ENCODE data around the gene CMTR2.

- TF ChIP-seq EZH2 (IDR thresholded peaks at IDR 0.05; ENCODE audit: insufficient read depth, poor library complexity, severe bottlenecking): no peak
- no peak for TF ChIP-seq EZH2phosphoT487 (IDR thresholded peaks at IDR 0.05; ENCODE audit: insufficient read depth, low read depth)
Measured at GRCh38 chr16:71295950-71296349, 6.7 kb upstream of the CMTR2 start.
